Measurements from ENCODE around the gene PDHA1.

The PDHA1 gene

DNA sequence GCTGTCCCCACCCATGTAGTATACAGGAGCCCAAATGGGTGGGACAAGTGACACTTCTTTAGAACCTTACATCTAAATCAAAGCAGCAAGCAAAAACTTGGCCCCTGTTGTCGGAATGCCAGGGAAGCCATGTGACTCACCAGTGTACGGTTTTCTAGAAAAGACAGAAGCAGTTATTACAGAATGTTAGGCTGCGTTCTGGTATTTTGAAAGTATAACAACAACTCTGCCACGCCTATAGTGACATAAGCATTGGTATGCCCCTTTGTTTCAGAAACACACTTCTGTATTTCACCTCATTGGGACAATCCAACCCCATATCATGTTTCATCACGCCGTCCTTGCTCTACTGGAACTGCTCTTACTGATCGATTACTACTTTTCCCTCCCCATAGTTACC lies 14.8 kb downstream of the PDHA1 start:
- H2AFZ ChIP-seq (ENCODE audit: low read depth, low read length), result no peak overlapping the region
- peaks cover 28% of the 10 kb centered on the region for H3K36me3 ChIP-seq (ENCODE audit: insufficient read depth, low read length)
- no peaks in the 10 kb centered on the region for H3K27me3 ChIP-seq (ENCODE audit: insufficient read depth, low read length)
- H3K4me3 ChIP-seq (ENCODE audit: low read length), result no peak overlapping the region
- no peaks in the 10 kb centered on the region for H3K9me3 ChIP-seq (ENCODE audit: low read length)
- no peaks in the 10 kb centered on the region for H3K4me1 ChIP-seq (ENCODE audit: insufficient read depth, low read length)

- H3K4me1 ChIP-seq (ENCODE audit: insufficient read depth, low read length), result no peaks in the 10 kb centered on the region
- no peak overlapping the region for H2AFZ ChIP-seq (ENCODE audit: low read depth, low read length)
- H3K36me3 ChIP-seq (ENCODE audit: insufficient read depth, low read length), result peaks cover 28% of the 10 kb centered on the region
These were observed 17.2 kb downstream of the PDHA1 start for GRCh38 chrX:19360903-19361302.

GRCh38 chrX:19361701-19362100 lies 18.0 kb downstream of the PDHA1 start:
- no peaks in the 10 kb centered on the region for H3K27me3 ChIP-seq (ENCODE audit: insufficient read depth, low read length)
- no peaks in the 10 kb centered on the region for H3K4me1 ChIP-seq (ENCODE audit: insufficient read depth, low read length)
- H3K36me3 ChIP-seq (ENCODE audit: insufficient read depth, low read length), result peaks cover 23% of the 10 kb centered on the region
- H3K4me3 ChIP-seq (ENCODE audit: low read length), result no peak overlapping the region
- no peak overlapping the region for H2AFZ ChIP-seq (ENCODE audit: low read depth, low read length)
- no peaks in the 10 kb centered on the region for H3K9me3 ChIP-seq (ENCODE audit: low read length)

More at GRCh38 chrX:19360903-19361302, 17.2 kb downstream of the PDHA1 start:
- Histone ChIP-seq H3K27me3 (ENCODE audit: insufficient read depth, low read length) (no peaks in the 10 kb centered on the region), H3K4me3 (ENCODE audit: low read length) (no peak overlapping the region), H3K9me3 (ENCODE audit: low read length) (no peaks in the 10 kb centered on the region)

- Histone ChIP-seq H3K4me3 (ENCODE audit: low read length) (no peak overlapping the region), H2AFZ (ENCODE audit: low read depth, low read length) (no peak overlapping the region), H3K9me3 (ENCODE audit: low read length) (no peaks in the 10 kb centered on the region), H3K4me1 (ENCODE audit: insufficient read depth, low read length) (peaks cover 4% of the 10 kb centered on the region), H3K27me3 (ENCODE audit: insufficient read depth, low read length) (no peaks in the 10 kb centered on the region), H3K36me3 (ENCODE audit: insufficient read depth, low read length) (no peaks in the 10 kb centered on the region)
These were observed 24.8 kb downstream of the PDHA1 start for GRCh38 chrX:19368576-19368975.

DNA sequence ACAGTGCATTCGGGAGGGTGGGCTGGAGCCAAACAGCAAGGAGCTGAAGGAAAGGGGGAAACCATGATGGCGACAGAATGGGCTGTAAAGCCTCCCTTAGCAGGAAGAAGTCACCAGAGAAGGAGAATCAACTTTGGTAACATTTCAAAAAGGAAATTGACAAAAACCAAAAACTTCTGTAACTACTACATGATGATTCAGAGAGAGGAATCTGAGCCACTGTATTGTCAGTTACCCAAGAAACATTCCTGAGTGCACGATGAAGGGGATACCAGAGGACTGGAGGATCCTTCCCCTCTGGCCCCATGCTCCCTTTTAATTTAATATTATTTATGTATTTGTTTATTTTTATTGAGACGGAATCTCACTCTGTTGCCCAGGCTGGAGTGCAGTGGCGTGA lies 26.3 kb downstream of the PDHA1 start:
- no peaks in the 10 kb centered on the region for H3K36me3 ChIP-seq (ENCODE audit: insufficient read depth, low read length)
- no peak overlapping the region for H2AFZ ChIP-seq (ENCODE audit: low read depth, low read length)
- peaks cover 4% of the 10 kb centered on the region for H3K4me1 ChIP-seq (ENCODE audit: insufficient read depth, low read length)
- H3K9me3 ChIP-seq (ENCODE audit: low read length), result no peaks in the 10 kb centered on the region
- H3K4me3 ChIP-seq (ENCODE audit: low read length), result no peak overlapping the region
- H3K27me3 ChIP-seq (ENCODE audit: insufficient read depth, low read length), result no peaks in the 10 kb centered on the region

GRCh38 chrX:19372170-19372546 lies 28.4 kb downstream of the PDHA1 start:
- H3K4me1 ChIP-seq (ENCODE audit: insufficient read depth, low read length), result peaks cover 4% of the 10 kb centered on the region
- H3K4me3 ChIP-seq (ENCODE audit: low read length), result peak overlapping the region; percentile 27
- peak overlapping the region; percentile 39 for H2AFZ ChIP-seq (ENCODE audit: low read depth, low read length)

GRCh38 chrX:19372547-19373331 lies 29.0 kb downstream of the PDHA1 start:
- H3K36me3 ChIP-seq (ENCODE audit: insufficient read depth, low read length), result no peaks in the 10 kb centered on the region
- H3K9me3 ChIP-seq (ENCODE audit: low read length), result no peaks in the 10 kb centered on the region
- peak overlapping the region; percentile 39 for H2AFZ ChIP-seq (ENCODE audit: low read depth, low read length)
- peaks cover 4% of the 10 kb centered on the region for H3K4me1 ChIP-seq (ENCODE audit: insufficient read depth, low read length)
- H3K27me3 ChIP-seq (ENCODE audit: insufficient read depth, low read length), result no peaks in the 10 kb centered on the region
- peak overlapping the region; percentile 27 for H3K4me3 ChIP-seq (ENCODE audit: low read length)

More at GRCh38 chrX:19372170-19372546, 28.4 kb downstream of the PDHA1 start:
- no peaks in the 10 kb centered on the region for H3K9me3 ChIP-seq (ENCODE audit: low read length)
- H3K36me3 ChIP-seq (ENCODE audit: insufficient read depth, low read length), result no peaks in the 10 kb centered on the region
- H3K27me3 ChIP-seq (ENCODE audit: insufficient read depth, low read length), result no peaks in the 10 kb centered on the region

- Histone ChIP-seq H3K27me3 (ENCODE audit: insufficient read depth, low read length) (no peaks in the 10 kb centered on the region), H3K9me3 (ENCODE audit: low read length) (no peaks in the 10 kb centered on the region), H2AFZ (ENCODE audit: low read depth, low read length) (no peak overlapping the region), H3K4me1 (ENCODE audit: insufficient read depth, low read length) (peaks cover 4% of the 10 kb centered on the region), H3K4me3 (ENCODE audit: low read length) (peak overlapping the region; percentile 27), H3K36me3 (ENCODE audit: insufficient read depth, low read length) (no peaks in the 10 kb centered on the region)
These were observed 29.7 kb downstream of the PDHA1 start for GRCh38 chrX:19373351-19373891.

- H2AFZ ChIP-seq (ENCODE audit: low read depth, low read length), result no peak overlapping the region
- no peaks in the 10 kb centered on the region for H3K36me3 ChIP-seq (ENCODE audit: insufficient read depth, low read length)
- no peak overlapping the region for H3K4me3 ChIP-seq (ENCODE audit: low read length)
- no peaks in the 10 kb centered on the region for H3K9me3 ChIP-seq (ENCODE audit: low read length)
- H3K4me1 ChIP-seq (ENCODE audit: insufficient read depth, low read length), result peaks cover 4% of the 10 kb centered on the region
- no peaks in the 10 kb centered on the region for H3K27me3 ChIP-seq (ENCODE audit: insufficient read depth, low read length)
These were observed 31.8 kb downstream of the PDHA1 start for GRCh38 chrX:19375546-19375945.

- Histone ChIP-seq H3K27me3 (ENCODE audit: insufficient read depth, low read length) (no peaks in the 10 kb centered on the region), H3K36me3 (ENCODE audit: insufficient read depth, low read length) (no peaks in the 10 kb centered on the region), H3K9me3 (ENCODE audit: low read length) (no peaks in the 10 kb centered on the region), H3K4me1 (ENCODE audit: insufficient read depth, low read length) (peaks cover under 1% of the 10 kb centered on the region), H3K4me3 (ENCODE audit: low read length) (no peak overlapping the region), H2AFZ (ENCODE audit: low read depth, low read length) (no peak overlapping the region)
These were observed 34.1 kb downstream of the PDHA1 start for GRCh38 chrX:19377799-19378198.

GRCh38 chrX:19381326-19381725 lies 37.6 kb downstream of the PDHA1 start:
- H3K4me3 ChIP-seq (ENCODE audit: low read length), result no peak overlapping the region
- no peak overlapping the region for H2AFZ ChIP-seq (ENCODE audit: low read depth, low read length)
- H3K36me3 ChIP-seq (ENCODE audit: insufficient read depth, low read length), result no peaks in the 10 kb centered on the region
- H3K27me3 ChIP-seq (ENCODE audit: insufficient read depth, low read length), result no peaks in the 10 kb centered on the region
- H3K4me1 ChIP-seq (ENCODE audit: insufficient read depth, low read length), result no peaks in the 10 kb centered on the region
- no peaks in the 10 kb centered on the region for H3K9me3 ChIP-seq (ENCODE audit: low read length)

- Histone ChIP-seq H2AFZ (ENCODE audit: low read depth, low read length) (no peak overlapping the region), H3K27me3 (ENCODE audit: insufficient read depth, low read length) (no peaks in the 10 kb centered on the region), H3K4me1 (ENCODE audit: insufficient read depth, low read length) (no peaks in the 10 kb centered on the region), H3K9me3 (ENCODE audit: low read length) (no peaks in the 10 kb centered on the region), H3K36me3 (ENCODE audit: insufficient read depth, low read length) (no peaks in the 10 kb centered on the region), H3K4me3 (ENCODE audit: low read length) (no peak overlapping the region)
These were observed 38.9 kb downstream of the PDHA1 start for GRCh38 chrX:19382555-19383145.

DNA sequence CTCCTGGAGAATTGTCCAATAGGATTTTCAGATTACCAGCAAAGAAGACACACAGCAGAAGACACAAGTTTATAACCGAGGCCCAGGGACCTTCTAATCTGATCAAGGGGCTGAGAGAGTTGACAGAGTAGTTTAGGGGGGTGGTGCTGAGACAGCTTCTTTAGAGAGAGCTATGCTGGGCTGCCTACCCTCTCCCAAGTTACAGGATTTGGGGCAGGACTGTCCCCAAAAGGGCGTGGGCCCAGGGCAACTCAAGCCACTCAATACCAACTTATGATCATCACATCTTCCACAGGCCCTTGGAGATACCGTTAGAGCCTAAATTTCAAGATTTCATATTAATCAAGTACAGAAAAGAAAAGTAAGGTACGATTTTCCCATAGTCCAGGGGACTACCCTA lies 43.0 kb downstream of the PDHA1 start:
- Histone ChIP-seq H3K36me3 (ENCODE audit: insufficient read depth, low read length) (no peaks in the 10 kb centered on the region), H3K9me3 (ENCODE audit: low read length) (no peaks in the 10 kb centered on the region), H3K4me1 (ENCODE audit: insufficient read depth, low read length) (no peaks in the 10 kb centered on the region), H2AFZ (ENCODE audit: low read depth, low read length) (no peak overlapping the region), H3K27me3 (ENCODE audit: insufficient read depth, low read length) (no peaks in the 10 kb centered on the region), H3K4me3 (ENCODE audit: low read length) (no peak overlapping the region)
